ENCODE results near the gene RIGI.

DNA sequence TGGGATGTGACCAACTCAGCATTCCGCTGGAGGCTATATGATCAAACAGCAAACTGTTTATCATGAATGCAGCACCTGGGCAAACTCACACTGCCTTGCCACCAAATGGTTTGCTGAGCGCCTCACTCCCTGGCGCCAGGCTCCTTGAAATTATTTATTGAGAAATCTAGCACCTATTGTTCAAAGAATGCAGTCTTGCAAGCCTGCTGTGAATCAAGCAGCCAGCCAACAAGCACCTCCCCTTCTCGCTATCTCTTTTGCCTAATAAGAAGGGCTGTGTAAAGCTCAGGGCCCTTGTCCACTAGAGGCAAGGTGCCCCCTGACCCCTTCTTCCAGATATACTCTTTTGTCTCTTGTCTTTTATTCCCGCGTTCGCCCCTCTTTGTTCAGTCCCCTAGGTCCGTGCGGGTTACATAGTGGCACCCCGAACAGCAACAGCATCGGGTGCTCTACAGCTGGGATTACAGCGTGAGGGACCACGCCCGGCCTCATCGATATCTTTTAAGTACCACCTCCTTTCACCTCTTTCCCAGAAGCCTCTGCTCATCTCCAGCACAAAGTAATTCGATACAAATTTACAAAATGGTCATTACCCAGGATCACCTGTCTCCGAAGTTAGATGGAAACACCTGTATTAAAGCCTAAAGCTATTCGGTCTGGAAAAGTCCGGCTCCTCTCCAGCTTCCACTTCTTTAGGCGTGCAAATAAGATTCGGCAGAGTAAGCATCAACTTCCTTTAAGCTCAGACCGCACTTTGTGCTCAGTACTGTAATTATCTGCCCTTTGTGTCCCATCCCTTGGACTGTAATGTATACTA lies 896 bp downstream of the RIGI start:
- TF ChIP-seq MXI1 (IDR thresholded peaks at IDR 0.05; ENCODE audit: low read depth, low read length), result no peak
- TF ChIP-seq, protein P1, sequence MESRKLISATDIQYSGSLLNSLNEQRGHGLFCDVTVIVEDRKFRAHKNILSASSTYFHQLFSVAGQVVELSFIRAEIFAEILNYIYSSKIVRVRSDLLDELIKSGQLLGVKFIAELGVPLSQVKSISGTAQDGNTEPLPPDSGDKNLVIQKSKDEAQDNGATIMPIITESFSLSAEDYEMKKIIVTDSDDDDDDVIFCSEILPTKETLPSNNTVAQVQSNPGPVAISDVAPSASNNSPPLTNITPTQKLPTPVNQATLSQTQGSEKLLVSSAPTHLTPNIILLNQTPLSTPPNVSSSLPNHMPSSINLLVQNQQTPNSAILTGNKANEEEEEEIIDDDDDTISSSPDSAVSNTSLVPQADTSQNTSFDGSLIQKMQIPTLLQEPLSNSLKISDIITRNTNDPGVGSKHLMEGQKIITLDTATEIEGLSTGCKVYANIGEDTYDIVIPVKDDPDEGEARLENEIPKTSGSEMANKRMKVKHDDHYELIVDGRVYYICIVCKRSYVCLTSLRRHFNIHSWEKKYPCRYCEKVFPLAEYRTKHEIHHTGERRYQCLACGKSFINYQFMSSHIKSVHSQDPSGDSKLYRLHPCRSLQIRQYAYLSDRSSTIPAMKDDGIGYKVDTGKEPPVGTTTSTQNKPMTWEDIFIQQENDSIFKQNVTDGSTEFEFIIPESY (IDR thresholded peaks at IDR 0.05; ENCODE audit: borderline replicate concordance, low read depth), result no peak
- TF ChIP-seq, protein P2, sequence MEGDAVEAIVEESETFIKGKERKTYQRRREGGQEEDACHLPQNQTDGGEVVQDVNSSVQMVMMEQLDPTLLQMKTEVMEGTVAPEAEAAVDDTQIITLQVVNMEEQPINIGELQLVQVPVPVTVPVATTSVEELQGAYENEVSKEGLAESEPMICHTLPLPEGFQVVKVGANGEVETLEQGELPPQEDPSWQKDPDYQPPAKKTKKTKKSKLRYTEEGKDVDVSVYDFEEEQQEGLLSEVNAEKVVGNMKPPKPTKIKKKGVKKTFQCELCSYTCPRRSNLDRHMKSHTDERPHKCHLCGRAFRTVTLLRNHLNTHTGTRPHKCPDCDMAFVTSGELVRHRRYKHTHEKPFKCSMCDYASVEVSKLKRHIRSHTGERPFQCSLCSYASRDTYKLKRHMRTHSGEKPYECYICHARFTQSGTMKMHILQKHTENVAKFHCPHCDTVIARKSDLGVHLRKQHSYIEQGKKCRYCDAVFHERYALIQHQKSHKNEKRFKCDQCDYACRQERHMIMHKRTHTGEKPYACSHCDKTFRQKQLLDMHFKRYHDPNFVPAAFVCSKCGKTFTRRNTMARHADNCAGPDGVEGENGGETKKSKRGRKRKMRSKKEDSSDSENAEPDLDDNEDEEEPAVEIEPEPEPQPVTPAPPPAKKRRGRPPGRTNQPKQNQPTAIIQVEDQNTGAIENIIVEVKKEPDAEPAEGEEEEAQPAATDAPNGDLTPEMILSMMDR (IDR thresholded peaks at IDR 0.05), result no peak
- no peak for TF ChIP-seq TEAD4 (IDR thresholded peaks at IDR 0.05; ENCODE audit: borderline replicate concordance, insufficient read depth)

All from SK-N-SH (cell line).